ENCODE measurements around the gene SLC25A42.

Gene SLC25A42

DNA sequence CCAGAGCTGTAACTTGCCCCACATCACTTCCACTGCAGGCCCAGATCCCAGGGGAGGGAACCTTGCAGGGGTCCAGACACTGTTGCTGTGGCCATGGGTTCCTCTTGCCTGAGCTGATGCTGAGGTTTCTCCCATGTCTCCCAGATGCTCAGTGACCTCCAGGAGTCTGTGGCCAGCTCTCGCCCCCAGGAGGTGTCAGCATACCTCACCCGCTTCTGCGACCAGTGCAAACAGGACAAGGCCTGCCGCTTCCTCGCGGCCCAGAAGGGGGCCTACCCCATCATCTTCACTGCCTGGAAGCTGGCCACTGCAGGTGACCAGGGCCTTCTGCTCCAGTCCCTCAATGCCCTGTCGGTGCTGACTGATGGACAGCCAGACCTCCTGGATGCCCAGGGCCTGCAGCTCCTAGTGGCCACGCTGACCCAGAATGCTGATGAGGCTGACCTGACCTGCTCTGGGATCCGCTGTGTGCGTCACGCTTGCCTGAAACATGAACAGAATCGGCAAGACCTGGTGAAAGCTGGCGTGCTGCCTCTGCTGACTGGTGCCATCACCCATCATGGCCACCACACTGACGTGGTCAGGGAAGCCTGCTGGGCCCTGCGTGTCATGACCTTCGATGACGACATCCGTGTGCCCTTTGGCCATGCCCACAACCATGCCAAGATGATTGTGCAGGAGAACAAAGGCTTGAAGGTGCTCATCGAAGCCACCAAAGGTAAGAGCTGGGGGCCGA is 12.1 kb upstream of the SLC25A42 start:
- no peak for DNase-seq

- no peak for DNase-seq
These were observed 10.9 kb upstream of the SLC25A42 start for GRCh38 chr19:19052921-19053320.

DNA sequence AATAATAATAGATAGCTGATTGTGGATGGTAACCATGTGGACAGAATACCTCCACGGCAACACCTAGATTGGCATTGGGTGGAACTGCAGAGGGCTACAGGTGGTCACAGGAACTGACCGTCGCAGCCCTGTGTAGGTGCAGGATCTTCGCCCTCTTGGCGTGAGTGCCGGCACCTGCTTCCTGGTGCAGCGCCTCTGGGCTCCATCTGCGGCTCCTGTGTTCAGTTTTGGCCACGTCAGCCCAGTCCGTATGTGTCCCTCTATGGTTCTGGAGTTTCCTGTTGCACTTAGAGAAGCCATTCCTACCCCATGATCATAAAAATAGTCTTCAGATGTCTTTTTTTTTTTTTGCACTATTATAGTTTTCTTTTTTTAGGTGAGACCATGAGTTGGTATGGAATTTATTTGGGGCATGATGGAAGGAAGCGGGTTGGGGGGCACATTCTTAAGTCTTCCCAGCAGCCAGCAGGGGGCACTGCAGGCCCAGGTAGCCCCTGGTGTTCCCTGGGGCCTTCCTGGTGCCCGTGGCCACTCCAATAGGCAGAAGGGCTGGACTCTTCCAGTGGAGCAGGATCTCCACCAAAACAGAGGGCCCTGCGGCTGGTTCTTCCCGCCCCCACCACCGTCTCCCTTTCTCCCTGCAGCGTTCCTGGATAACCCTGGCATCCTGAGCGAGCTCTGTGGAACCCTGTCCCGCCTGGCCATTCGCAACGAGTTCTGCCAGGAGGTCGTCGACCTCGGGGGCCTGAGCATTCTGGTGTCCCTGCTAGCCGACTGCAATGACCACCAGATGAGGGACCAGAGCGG is 10.1 kb upstream of the SLC25A42 start:
- DNase-seq = peak; percentile 26

GRCh38 chr19:19054315-19054938 is 9.4 kb upstream of the SLC25A42 start:
- no peak for DNase-seq

GRCh38 chr19:19054939-19055440 is 8.8 kb upstream of the SLC25A42 start:
- DNase-seq = no peak

GRCh38 chr19:19055701-19056100 is 8.1 kb upstream of the SLC25A42 start:
- no peak for DNase-seq

DNA sequence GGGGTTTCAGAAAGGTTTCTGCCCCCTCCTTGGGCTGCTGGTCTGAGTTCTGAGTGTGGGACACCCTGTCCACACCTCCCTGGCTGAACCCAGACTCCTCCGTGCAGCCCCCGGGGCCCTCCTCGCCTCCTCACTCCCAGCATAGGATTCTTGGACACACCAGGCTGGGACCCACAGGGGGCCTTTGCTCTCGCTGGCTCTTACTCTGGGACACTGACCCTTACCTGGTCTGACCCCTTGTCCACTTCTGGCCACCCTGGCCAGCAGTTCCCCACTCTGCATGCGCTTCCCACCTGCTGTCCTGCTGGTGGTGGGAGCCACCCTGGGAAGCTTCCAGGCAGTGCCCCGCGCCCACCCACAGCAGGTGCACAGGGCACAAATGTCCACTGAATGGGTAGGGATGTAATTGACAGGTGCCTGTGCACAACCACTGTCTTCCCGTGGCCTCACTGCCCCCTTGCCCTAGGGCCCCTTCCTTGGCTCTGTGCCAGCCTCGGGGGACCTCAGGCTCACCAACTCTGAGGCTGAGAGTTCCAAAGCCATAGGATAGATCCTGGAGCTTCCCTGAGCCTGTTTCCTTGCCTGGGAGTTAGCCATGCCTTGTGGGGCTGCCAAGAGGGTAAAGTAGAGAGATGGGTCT is 7.0 kb upstream of the SLC25A42 start:
- no peak for DNase-seq

DNA sequence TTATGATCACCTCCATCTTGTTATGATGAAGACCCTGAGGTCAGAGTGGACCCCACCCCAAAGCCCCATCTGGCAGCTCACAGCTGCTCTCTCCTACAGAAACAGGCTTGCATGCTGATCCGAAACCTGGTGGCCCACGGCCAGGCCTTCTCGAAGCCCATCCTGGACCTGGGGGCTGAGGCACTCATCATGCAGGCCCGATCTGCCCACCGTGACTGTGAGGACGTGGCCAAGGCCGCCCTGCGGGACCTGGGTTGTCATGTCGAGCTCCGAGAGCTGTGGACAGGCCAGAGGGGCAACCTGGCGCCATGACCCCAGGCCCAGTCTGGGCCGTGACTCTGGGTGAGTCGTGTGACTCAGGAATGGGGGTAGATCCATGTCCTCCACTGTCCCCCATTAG is 6.5 kb upstream of the SLC25A42 start:
- no peak for DNase-seq

- no peak for DNase-seq
These were observed 6.1 kb upstream of the SLC25A42 start for GRCh38 chr19:19057720-19058119.

GRCh38 chr19:19059018-19059836 is 4.6 kb upstream of the SLC25A42 start:
- DNase-seq = no peak

- peak; percentile 9 for DNase-seq
These were observed 3.8 kb upstream of the SLC25A42 start for GRCh38 chr19:19059837-19060611.

DNA sequence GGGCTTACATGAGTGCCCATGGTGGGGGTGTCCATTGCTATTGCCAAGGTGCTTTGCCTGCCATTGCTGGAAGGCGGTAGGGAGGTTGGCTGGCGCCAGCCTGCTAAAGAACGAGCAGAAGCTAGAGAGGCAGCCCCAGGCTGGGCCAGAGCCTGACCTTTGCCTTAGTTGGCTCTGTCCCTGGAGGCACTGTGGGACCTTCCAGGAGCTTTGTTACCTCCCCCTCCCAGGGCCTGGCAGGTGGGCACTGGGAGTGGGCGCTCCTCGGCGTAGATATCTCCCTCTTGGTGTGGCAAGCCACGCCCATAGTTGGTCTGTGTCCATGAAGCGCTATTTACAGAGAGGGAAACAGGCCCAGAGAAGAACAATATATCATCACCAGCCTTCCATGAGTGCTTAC is 2.3 kb upstream of the SLC25A42 start:
- DNase-seq = peak; percentile 20

GRCh38 chr19:19062454-19063182 is 1.2 kb upstream of the SLC25A42 start:
- DNase-seq = peak; percentile 9

- DNase-seq = peak; percentile 44
These were observed 416 bp downstream of the SLC25A42 start for GRCh38 chr19:19064098-19064722.

GRCh38 chr19:19064811-19065745 is 1.3 kb downstream of the SLC25A42 start:
- DNase-seq = no peak

DNA sequence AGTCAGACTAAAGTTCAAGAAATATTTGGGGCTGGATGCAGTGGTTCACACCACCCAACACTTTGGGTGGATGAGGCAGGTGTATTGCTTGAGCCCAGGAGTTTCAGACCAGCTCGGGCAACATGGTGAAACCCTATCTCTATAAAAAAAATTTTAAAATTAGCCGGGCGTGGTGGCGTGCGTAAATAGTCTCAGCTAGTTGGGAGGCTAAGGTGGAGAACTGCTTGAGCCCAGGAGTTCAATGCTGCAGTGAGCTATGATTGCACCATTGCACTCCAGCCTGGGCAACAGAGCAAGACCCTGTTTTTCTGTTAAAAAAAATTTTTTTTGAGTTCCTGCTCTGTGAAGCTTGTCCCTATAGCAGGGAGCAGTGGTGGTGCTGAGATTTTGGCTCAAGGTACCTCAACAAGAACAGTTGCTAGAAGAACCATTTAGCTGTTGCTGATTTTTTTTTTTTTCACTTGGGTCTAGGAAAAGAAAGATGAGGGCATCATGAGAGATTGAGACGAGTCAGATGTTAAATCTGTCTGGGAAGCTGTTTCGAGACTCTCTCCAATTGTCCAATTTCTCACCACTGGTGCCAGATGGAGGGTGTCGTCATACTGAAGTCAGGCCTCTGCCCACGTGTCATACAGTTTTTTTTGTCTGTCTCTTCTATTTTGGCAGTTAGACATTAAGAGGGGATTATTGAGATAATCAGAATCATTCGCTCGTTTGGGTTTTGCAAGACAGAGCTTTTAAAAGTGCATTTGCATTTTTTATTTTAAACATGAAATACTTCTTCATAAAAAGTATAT is 3.7 kb downstream of the SLC25A42 start:
- DNase-seq = no peak

GRCh38 chr19:19068659-19069654 is 5.2 kb downstream of the SLC25A42 start:
- no peak for DNase-seq

Data from DMS79 (cell line).